Measurements from ENCODE around the gene KIDINS220.

The KIDINS220 gene

DNA sequence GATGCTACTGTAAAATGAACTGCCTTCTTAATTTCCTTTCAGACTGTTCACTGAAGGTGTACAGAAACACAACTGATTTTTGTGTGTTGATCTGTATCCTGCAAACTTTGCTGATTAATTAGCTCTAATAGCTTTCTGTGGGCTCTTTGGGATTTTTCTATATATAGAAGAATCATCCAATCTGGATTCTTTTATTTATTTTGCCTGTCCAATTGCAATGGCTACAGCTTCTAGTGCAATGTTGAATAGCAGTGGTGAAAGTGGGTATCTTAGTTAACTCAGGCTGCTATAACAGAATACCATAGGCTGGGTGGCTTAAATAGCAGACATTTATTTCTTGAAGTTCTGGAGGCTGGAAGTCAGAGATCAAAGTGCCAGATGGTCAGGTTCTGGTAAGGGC lies 81.2 kb downstream of the KIDINS220 start:
- Histone ChIP-seq H3K36me3 (peaks cover 12% of the 10 kb centered on the region), H3K27ac (no peak overlapping the region), H3K27me3 (ENCODE audit: insufficient read depth, low read depth, severe bottlenecking) (no peaks in the 10 kb centered on the region), H3K4me3 (ENCODE audit: low read depth, low read length) (no peak overlapping the region), H3K9me3 (ENCODE audit: severe bottlenecking) (peaks cover 6% of the 10 kb centered on the region)
- TF ChIP-seq, protein P1, sequence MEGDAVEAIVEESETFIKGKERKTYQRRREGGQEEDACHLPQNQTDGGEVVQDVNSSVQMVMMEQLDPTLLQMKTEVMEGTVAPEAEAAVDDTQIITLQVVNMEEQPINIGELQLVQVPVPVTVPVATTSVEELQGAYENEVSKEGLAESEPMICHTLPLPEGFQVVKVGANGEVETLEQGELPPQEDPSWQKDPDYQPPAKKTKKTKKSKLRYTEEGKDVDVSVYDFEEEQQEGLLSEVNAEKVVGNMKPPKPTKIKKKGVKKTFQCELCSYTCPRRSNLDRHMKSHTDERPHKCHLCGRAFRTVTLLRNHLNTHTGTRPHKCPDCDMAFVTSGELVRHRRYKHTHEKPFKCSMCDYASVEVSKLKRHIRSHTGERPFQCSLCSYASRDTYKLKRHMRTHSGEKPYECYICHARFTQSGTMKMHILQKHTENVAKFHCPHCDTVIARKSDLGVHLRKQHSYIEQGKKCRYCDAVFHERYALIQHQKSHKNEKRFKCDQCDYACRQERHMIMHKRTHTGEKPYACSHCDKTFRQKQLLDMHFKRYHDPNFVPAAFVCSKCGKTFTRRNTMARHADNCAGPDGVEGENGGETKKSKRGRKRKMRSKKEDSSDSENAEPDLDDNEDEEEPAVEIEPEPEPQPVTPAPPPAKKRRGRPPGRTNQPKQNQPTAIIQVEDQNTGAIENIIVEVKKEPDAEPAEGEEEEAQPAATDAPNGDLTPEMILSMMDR (IDR thresholded peaks at IDR 0.05; ENCODE audit: low read depth, low read length): no peak
- no peak for DNase-seq

DNA sequence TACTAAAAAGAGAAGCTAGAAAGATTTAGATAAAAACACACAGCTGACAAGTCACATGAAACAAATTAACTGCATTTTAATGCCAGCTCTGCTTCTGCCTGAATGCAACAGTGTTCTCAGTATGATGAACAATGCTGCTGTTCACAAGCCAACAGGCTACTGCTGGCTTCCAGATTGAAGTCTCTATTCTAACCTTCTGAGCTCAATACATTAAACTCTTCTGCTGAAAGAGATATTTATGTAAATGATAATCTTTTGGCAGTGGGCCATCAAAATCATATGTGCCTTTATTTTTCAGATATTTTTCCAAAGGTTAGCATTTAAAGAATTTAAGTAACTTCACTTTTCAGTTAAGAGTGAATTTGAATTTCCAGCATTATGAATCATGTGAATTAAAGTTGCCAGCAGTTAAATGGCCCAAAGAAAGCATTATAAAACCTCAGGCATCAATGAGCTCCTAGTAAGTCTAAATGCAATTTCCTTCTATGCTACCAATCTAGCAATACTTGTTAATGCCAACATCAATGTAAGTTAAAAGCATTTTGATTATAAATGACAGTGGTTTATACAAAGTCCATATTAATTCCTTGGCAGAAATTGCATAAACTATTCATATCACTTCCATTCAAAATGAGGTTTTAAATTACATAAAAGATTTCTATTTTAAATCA lies 83.2 kb downstream of the KIDINS220 start:
- H3K4me3 ChIP-seq (ENCODE audit: low read depth, low read length): no peak overlapping the region
- peaks cover 15% of the 10 kb centered on the region for H3K36me3 ChIP-seq
- no peak overlapping the region for H3K27ac ChIP-seq
- H3K27me3 ChIP-seq (ENCODE audit: insufficient read depth, low read depth, severe bottlenecking): no peaks in the 10 kb centered on the region
- TF ChIP-seq, protein P1 (IDR thresholded peaks at IDR 0.05; ENCODE audit: low read depth, low read length): no peak
- no peak for DNase-seq
- H3K9me3 ChIP-seq (ENCODE audit: severe bottlenecking): peaks cover 6% of the 10 kb centered on the region

DNA sequence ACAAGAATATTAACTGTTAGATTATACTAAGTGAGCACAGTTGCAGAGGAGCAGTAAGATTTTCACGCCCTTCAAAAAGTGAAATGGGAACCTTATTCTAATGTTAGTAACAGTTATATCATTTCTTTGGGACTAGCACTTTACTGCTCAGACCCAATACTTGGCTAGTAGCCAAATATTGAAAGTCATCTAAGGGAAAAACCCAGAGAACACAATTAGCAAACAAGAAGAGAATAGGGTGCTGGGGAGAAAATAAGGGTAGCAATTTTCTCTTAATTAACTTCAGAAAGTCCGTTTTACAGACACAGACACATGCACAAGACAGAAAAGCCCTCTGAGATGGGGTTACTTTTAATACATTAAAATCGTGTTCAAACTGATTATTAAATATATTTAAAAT lies 83.8 kb downstream of the KIDINS220 start:
- Histone ChIP-seq H3K9me3 (ENCODE audit: severe bottlenecking) (peaks cover 6% of the 10 kb centered on the region), H3K36me3 (peaks cover 15% of the 10 kb centered on the region), H3K27me3 (ENCODE audit: insufficient read depth, low read depth, severe bottlenecking) (no peaks in the 10 kb centered on the region), H3K27ac (no peak overlapping the region), H3K4me3 (ENCODE audit: low read depth, low read length) (no peak overlapping the region)
- TF ChIP-seq, protein P1 (IDR thresholded peaks at IDR 0.05; ENCODE audit: low read depth, low read length): no peak
- DNase-seq: no peak

DNA sequence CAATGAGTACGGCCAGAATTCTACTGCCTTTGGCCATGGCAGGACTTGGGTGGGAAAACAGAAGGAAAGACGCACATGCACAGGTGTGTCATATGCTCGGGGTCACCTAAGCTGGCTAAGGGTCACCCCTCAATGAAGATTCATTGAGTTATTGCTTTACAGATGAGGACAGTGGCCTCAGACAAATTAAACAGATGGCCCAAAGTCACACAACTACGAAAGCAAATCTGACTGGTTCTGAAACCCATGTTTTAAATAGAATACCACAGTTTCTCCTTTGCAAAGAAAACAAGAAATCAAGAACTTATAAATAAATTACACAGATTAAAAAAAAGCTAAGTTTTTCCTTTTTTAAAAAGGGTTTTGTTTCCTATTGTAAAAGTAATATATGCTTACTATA lies 85.0 kb downstream of the KIDINS220 start:
- Histone ChIP-seq H3K27me3 (ENCODE audit: insufficient read depth, low read depth, severe bottlenecking) (no peaks in the 10 kb centered on the region), H3K27ac (no peak overlapping the region), H3K4me3 (ENCODE audit: low read depth, low read length) (no peak overlapping the region), H3K9me3 (ENCODE audit: severe bottlenecking) (peaks cover 6% of the 10 kb centered on the region), H3K36me3 (peaks cover 15% of the 10 kb centered on the region)
- TF ChIP-seq, protein P1 (IDR thresholded peaks at IDR 0.05; ENCODE audit: low read depth, low read length): no peak
- no peak for DNase-seq

DNA sequence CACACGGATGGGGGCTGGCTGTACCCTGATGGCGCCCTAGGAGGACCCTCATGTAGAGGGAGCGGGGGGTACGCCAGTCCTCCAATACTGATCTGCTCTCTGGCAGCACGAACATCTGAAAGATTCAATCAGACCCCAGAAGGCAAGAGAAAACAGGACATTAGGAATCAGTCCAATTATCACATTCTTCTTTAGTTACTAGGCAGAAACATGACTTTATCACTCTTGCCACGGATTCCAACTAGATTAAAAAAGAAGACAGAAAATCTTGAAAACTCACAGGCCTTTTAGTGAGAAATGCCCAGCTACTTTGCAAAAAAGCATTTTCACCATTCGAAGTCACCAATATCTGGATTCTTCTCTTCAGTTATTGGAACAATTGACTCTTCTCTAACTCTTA lies 87.2 kb downstream of the KIDINS220 start:
- no peaks in the 10 kb centered on the region for H3K27me3 ChIP-seq (ENCODE audit: insufficient read depth, low read depth, severe bottlenecking)
- H3K36me3 ChIP-seq: peaks cover 6% of the 10 kb centered on the region
- H3K9me3 ChIP-seq (ENCODE audit: severe bottlenecking): no peaks in the 10 kb centered on the region
- H3K4me3 ChIP-seq (ENCODE audit: low read depth, low read length): no peak overlapping the region
- H3K27ac ChIP-seq: no peak overlapping the region
- no peak for DNase-seq
- TF ChIP-seq, protein P1 (IDR thresholded peaks at IDR 0.05; ENCODE audit: low read depth, low read length): no peak

DNA sequence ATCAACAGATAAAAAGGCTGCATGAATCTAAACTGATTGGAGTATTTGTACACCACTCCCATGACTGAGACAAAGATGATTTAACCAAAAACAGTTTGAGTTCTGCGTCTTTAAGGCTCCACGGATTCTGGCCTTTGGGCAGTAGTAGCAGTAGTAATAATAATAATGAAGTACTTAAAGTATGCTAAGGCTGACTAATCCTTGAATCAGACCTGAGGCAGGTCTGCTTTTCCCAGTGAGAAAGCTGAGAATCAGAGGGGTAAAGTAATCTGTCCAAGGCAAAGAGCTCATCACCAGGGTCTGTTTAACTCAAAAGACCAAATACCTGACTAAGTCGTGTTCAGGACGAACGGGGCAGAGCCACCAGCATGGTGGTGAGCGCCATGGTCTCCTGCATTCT lies 94.2 kb downstream of the KIDINS220 start:
- Histone ChIP-seq H3K27ac (no peak overlapping the region), H3K27me3 (ENCODE audit: insufficient read depth, low read depth, severe bottlenecking) (no peaks in the 10 kb centered on the region), H3K4me3 (ENCODE audit: low read depth, low read length) (no peak overlapping the region), H3K36me3 (peaks cover 5% of the 10 kb centered on the region; the same call in 1 of the 2 replicates), H3K9me3 (ENCODE audit: severe bottlenecking) (no peaks in the 10 kb centered on the region)
- DNase-seq: no peak
- TF ChIP-seq, protein P1 (IDR thresholded peaks at IDR 0.05; ENCODE audit: low read depth, low read length): no peak
